ENCODE measurements around the gene ANKMY1.
A peak's percentile ranks its signal among the peaks of the same experiment; 100 is the strongest.

ANKMY1 gene

GRCh38 chr2:240443891-240444301 lies 113.9 kb downstream of the ANKMY1 start:
- DNase-seq: no peak

GRCh38 chr2:240442891-240443715 lies 114.7 kb downstream of the ANKMY1 start:
- DNase-seq: no peak

- no peak for DNase-seq
These were observed 115.8 kb downstream of the ANKMY1 start for GRCh38 chr2:240441993-240442411.

GRCh38 chr2:240441326-240441992 lies 116.3 kb downstream of the ANKMY1 start:
- no peak for DNase-seq

- DNase-seq: no peak
These were observed 117.0 kb downstream of the ANKMY1 start for GRCh38 chr2:240440704-240441320.

GRCh38 chr2:240440251-240440650 lies 117.5 kb downstream of the ANKMY1 start:
- DNase-seq: no peak

GRCh38 chr2:240439698-240440151 lies 118.1 kb downstream of the ANKMY1 start:
- no peak for DNase-seq

GRCh38 chr2:240438810-240439697 lies 118.7 kb downstream of the ANKMY1 start:
- no peak for DNase-seq

- peak; percentile 76 for DNase-seq
These were observed 119.7 kb downstream of the ANKMY1 start for GRCh38 chr2:240437861-240438809.

GRCh38 chr2:240437551-240437860 lies 120.3 kb downstream of the ANKMY1 start:
- DNase-seq: no peak

- peak; percentile 38 for DNase-seq
These were observed 120.9 kb downstream of the ANKMY1 start for GRCh38 chr2:240436683-240437550.

GRCh38 chr2:240435948-240436682 lies 121.7 kb downstream of the ANKMY1 start:
- peak; percentile 52 for DNase-seq

GRCh38 chr2:240435457-240435947 lies 122.3 kb downstream of the ANKMY1 start, which contains the start of gene GPC1:
Gene GPC1, plus strand, starts transcription at chr2:240435663. Its CDS starts 256 bp downstream, at chr2:240435919.
- DNase-seq: peak; percentile 85

GRCh38 chr2:240434728-240435456 lies 122.9 kb downstream of the ANKMY1 start:
- DNase-seq: peak; percentile 92

- no peak for DNase-seq
These were observed 123.6 kb downstream of the ANKMY1 start for GRCh38 chr2:240433973-240434727.

- no peak for DNase-seq
These were observed 124.7 kb downstream of the ANKMY1 start for GRCh38 chr2:240432820-240433801.

GRCh38 chr2:240432430-240432819 lies 125.4 kb downstream of the ANKMY1 start:
- no peak for DNase-seq

Measured in NCI-H82 (cell line).